ENCODE data around the gene CTLA4. TPM values are rescaled to one million over a fixed set of nuclear protein-coding genes. Genes with fewer than 3 reads are reported as not detected.

CTLA4 gene
- total and polyA plus RNA-seq, 9 of the 15 experiments (the other 6 are each of a cell fraction or from before 2014, with no cell fraction given), result 0.10 to 0.22 (median 0.11) TPM; not detected in 4

GRCh38 chr2:203886661-203887151 lies 19.1 kb downstream of the CTLA4 start (continued):
- TF ChIP-seq ZNF609 (CRISPR knock-in tag; IDR thresholded peaks at IDR 0.05; ENCODE audit: borderline replicate concordance) (no peak), STAT6 (CRISPR knock-in tag; IDR thresholded peaks at IDR 0.05) (no peak), YBX1 (IDR thresholded peaks at IDR 0.05) (no peak), MBD2 (IDR thresholded peaks at IDR 0.05; ENCODE audit: borderline replicate concordance, low read depth) (no peak), ZBTB17 (CRISPR knock-in tag; IDR thresholded peaks at IDR 0.05) (no peak), POLR2AphosphoS2 (IDR thresholded peaks at IDR 0.05; ENCODE audit: low read length) (no peak), E2F1 (CRISPR knock-in tag; IDR thresholded peaks at IDR 0.05) (no peak), CTCF (IDR thresholded peaks at IDR 0.05 in 2 of 3, conservative IDR thresholded peaks at IDR 0.05 in 1 of 3; ENCODE audit: insufficient read depth in 2 of 3, low read depth in 1 of 3, low read length in 3 of 3) (no peak), SNIP1 (IDR thresholded peaks at IDR 0.05; ENCODE audit: low read depth) (no peak), RFX1 (IDR thresholded peaks at IDR 0.05) (no peak), ASH1L (IDR thresholded peaks at IDR 0.05; ENCODE audit: borderline replicate concordance, low read depth, partially characterized antibody) (no peak)
